Hepatocyte (in vitro differentiated cells): Measurements from ENCODE around the gene ULK1.

Experiments used
- EZH2 ChIP-seq: fragments of 200-600 bp; sonication (generic); IDR thresholded peaks from 2 replicates; pipeline ENCODE4 v1.6.1; 2016; ENCODE audit warnings: antibody characterized with exemption, mild to moderate bottlenecking, borderline replicate concordance
- EZH2phosphoT487 ChIP-seq: fragments of 200-600 bp; sonication (generic); IDR thresholded peaks from one replicate; pipeline ENCODE4 v1.6.1; 2018; ENCODE audit warnings: antibody characterized with exemption, mild to moderate bottlenecking, low read depth, moderate library complexity; ENCODE audit not compliant: unreplicated experiment, severe bottlenecking
- TF ChIP-seq, protein P1 (sequence below): fragments of 200-600 bp; sonication (generic); IDR thresholded peaks from 2 replicates; pipeline ENCODE4 v1.5.1; 2016; ENCODE audit warnings: antibody characterized with exemption, mild to moderate bottlenecking; ENCODE audit not compliant: poor library complexity

- TF ChIP-seq, protein P1, sequence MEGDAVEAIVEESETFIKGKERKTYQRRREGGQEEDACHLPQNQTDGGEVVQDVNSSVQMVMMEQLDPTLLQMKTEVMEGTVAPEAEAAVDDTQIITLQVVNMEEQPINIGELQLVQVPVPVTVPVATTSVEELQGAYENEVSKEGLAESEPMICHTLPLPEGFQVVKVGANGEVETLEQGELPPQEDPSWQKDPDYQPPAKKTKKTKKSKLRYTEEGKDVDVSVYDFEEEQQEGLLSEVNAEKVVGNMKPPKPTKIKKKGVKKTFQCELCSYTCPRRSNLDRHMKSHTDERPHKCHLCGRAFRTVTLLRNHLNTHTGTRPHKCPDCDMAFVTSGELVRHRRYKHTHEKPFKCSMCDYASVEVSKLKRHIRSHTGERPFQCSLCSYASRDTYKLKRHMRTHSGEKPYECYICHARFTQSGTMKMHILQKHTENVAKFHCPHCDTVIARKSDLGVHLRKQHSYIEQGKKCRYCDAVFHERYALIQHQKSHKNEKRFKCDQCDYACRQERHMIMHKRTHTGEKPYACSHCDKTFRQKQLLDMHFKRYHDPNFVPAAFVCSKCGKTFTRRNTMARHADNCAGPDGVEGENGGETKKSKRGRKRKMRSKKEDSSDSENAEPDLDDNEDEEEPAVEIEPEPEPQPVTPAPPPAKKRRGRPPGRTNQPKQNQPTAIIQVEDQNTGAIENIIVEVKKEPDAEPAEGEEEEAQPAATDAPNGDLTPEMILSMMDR, result no peak
- TF ChIP-seq EZH2 (no peak), EZH2phosphoT487 (no peak)
These were observed 34.5 kb downstream of the ULK1 start, which contains the start of gene PUS1 for GRCh38 chr12:131928711-131929580.
